Adrenal gland (tissue), 5 donors: ENCODE measurements around the gene TMEM45A.

Experiments
- CTCF ChIP-seq, 6 experiments: fragments of 450-650 bp in 4 of 6; fragments of 200-600 bp in 2 of 6; sonication (generic) in 1 of 6; IDR thresholded peaks; 1 replicate in 5 of 6; 2 replicates in 1 of 6; pipeline versions ENCODE4 v1.5.1 to v1.8.0; 2016 to 2021; ENCODE audit warnings: antibody characterized with exemption in 6 of 6, mild to moderate bottlenecking in 2 of 6, moderate library complexity in 1 of 6
- POLR2A ChIP-seq, 2 donors: fragments of 450-650 bp; IDR thresholded peaks; one replicate each; pipeline ENCODE4 v1.6.1; 2017; ENCODE audit warnings: antibody characterized with exemption in 2 of 2, mild to moderate bottlenecking in 2 of 2, moderate library complexity in 1 of 2
- donor health status: DM: no; HTN: no; CAD: no.

- TF ChIP-seq CTCF (IDR thresholded peaks at IDR 0.05) (no peak), POLR2A (IDR thresholded peaks at IDR 0.05) (no peak)
Observed at GRCh38 chr3:100563228-100563627, 70.8 kb downstream of the TMEM45A start.
